WERI-Rb-1 (cell line): ENCODE results near the gene SFI1.
"Not testable (repeated sequence)": the region's sequence is repeated elsewhere in the genome, so short reads cannot be mapped to it uniquely, and the experiment has no call there.

Source experiments
- DNase-seq: peaks from one replicate; pipeline ENCODE4 v3.0.0-alpha.2; 2020
- H3K27ac ChIP-seq: fragments of 250-450 bp; sonication (Bioruptor Pico); 2 replicates; pipeline ENCODE4 v1.5.1; 2020; ENCODE audit warnings: mild to moderate bottlenecking, moderate library complexity
- H3K27me3 ChIP-seq: fragments of 250-450 bp; sonication (Bioruptor Pico); 2 replicates; pipeline ENCODE4 v1.5.1; 2021; ENCODE audit warnings: mild to moderate bottlenecking, low read depth, moderate library complexity; ENCODE audit not compliant: insufficient read depth, severe bottlenecking
- H3K36me3 ChIP-seq: fragments of 250-450 bp; sonication (Bioruptor Pico); 2 replicates; pipeline ENCODE4 v1.5.1; 2020; ENCODE audit warnings: mild to moderate bottlenecking, moderate library complexity
- H3K4me3 ChIP-seq: 2 replicates; pipeline ENCODE4 v1.5.1; 2011; ENCODE audit warnings: low read depth, mild to moderate bottlenecking, control low read depth, low read length
- H3K9me3 ChIP-seq: fragments of 250-450 bp; sonication (Bioruptor Pico); 2 replicates; pipeline ENCODE4 v1.5.1; 2021; ENCODE audit warnings: mild to moderate bottlenecking, moderate library complexity; ENCODE audit not compliant: severe bottlenecking
- TF ChIP-seq, protein P1 (sequence below): IDR thresholded peaks from 2 replicates; pipeline ENCODE4 v1.5.1; 2011; ENCODE audit warnings: low read depth, mild to moderate bottlenecking, control low read depth, inconsistent platforms, low read length

Gene SFI1

GRCh38 chr22:31496735-31497146, 405 bp downstream of the SFI1 start:
- Histone ChIP-seq H3K9me3 (no peaks in the 10 kb centered on the region), H3K27ac (peak overlapping the region; percentile 82), H3K36me3 (peaks cover 11% of the 10 kb centered on the region), H3K27me3 (no peaks in the 10 kb centered on the region), H3K4me3 (peak overlapping the region; percentile 81)
- TF ChIP-seq, protein P1, sequence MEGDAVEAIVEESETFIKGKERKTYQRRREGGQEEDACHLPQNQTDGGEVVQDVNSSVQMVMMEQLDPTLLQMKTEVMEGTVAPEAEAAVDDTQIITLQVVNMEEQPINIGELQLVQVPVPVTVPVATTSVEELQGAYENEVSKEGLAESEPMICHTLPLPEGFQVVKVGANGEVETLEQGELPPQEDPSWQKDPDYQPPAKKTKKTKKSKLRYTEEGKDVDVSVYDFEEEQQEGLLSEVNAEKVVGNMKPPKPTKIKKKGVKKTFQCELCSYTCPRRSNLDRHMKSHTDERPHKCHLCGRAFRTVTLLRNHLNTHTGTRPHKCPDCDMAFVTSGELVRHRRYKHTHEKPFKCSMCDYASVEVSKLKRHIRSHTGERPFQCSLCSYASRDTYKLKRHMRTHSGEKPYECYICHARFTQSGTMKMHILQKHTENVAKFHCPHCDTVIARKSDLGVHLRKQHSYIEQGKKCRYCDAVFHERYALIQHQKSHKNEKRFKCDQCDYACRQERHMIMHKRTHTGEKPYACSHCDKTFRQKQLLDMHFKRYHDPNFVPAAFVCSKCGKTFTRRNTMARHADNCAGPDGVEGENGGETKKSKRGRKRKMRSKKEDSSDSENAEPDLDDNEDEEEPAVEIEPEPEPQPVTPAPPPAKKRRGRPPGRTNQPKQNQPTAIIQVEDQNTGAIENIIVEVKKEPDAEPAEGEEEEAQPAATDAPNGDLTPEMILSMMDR, result no peak
- no peak for DNase-seq

GRCh38 chr22:31497148-31497938, 1.0 kb downstream of the SFI1 start:
- H3K27me3 ChIP-seq, result no peaks in the 10 kb centered on the region
- H3K9me3 ChIP-seq, result no peaks in the 10 kb centered on the region
- peaks cover 14% of the 10 kb centered on the region for H3K36me3 ChIP-seq
- no peak overlapping the region for H3K27ac ChIP-seq
- TF ChIP-seq, protein P1, result no peak
- H3K4me3 ChIP-seq, result peak overlapping the region; percentile 81
- DNase-seq, result no peak

GRCh38 chr22:31501738-31502137, 5.4 kb downstream of the SFI1 start:
- Histone ChIP-seq H3K4me3 (no peak overlapping the region), H3K27me3 (no peaks in the 10 kb centered on the region), H3K9me3 (no peaks in the 10 kb centered on the region), H3K27ac (no peak overlapping the region), H3K36me3 (peaks cover 14% of the 10 kb centered on the region)
- DNase-seq, result no peak
- TF ChIP-seq, protein P1, result no peak

DNA sequence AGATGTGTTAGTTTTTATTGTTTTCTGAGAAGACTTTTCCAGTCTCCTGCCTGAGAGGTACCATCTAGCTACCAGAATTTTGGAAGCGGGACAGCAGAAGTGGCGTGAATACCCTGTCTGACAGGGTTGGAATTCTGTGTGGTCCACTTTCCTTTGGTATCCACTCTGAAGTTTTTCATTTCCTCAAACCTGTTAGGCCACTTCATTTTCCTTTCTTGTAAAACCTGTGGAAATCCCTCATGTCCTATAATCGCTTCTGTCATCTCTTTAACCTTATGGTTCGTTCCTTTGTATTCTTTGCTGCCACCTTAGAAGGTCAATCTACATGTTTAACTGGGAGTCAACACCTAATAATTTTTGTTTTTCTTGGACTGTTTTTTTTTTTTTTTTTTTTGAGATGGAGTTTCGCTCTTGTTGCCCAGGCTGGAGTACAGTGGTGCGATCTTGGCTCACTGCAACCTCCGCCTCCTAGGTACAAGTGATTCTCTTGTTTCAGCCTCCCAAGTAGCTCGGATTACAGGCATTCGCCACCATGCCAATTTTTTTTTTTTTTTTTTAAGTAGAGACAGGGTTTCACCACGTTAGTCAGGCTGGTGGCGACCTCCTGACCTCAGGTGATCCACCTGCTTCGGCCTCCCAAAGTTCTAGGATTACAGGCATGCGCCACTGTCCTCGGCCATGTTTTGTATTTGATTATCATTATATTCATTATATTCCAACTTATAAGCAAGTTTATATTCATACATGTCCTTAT, 7.1 kb downstream of the SFI1 start:
- Histone ChIP-seq H3K4me3 (no peak overlapping the region), H3K9me3 (peaks cover 3% of the 10 kb centered on the region), H3K27me3 (no peaks in the 10 kb centered on the region), H3K36me3 (peaks cover 10% of the 10 kb centered on the region), H3K27ac (no peak overlapping the region)
- TF ChIP-seq, protein P1, result no peak
- no peak for DNase-seq

GRCh38 chr22:31504282-31504681, 7.9 kb downstream of the SFI1 start:
- Histone ChIP-seq H3K4me3 (no peak overlapping the region), H3K27me3 (no peaks in the 10 kb centered on the region), H3K36me3 (peaks cover 13% of the 10 kb centered on the region), H3K9me3 (peaks cover 3% of the 10 kb centered on the region), H3K27ac (no peak overlapping the region)
- TF ChIP-seq, protein P1, result no peak
- no peak for DNase-seq

GRCh38 chr22:31507517-31507916, 11.2 kb downstream of the SFI1 start:
- H3K36me3 ChIP-seq, result peaks cover 16% of the 10 kb centered on the region
- H3K9me3 ChIP-seq, H3K27me3 ChIP-seq, H3K4me3 ChIP-seq, H3K27ac ChIP-seq, DNase-seq: not testable (repeated sequence)
